ENCODE results near the gene COL11A1.
"Not testable (repeated sequence)": the region's sequence is repeated elsewhere in the genome, so short reads cannot be mapped to it uniquely, and the experiment has no call there.

Gene COL11A1

DNA sequence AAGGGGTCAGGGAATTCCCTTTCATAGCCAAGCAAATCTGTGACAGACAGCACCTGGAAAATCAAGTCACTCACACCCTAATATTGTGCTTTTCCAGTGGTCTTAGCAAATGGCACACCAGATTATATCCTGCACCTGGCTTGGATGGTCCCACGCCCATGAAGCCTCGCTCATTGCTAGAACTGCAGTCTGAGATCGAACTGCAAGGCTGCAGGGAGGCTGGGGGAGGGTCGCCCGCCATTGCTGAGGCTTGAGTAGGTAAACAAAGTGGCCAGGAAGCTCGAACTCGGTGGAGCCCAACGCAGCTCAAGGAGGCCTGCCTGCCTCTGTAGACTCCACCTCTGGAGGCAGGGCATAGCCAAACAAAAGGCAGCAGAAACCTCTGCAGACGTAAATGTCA is 281.6 kb downstream of the COL11A1 start:
- not testable (repeated sequence) for DNase-seq
